HG03108 (cell line): ENCODE data around the gene ABI1.

Experiments used
- ATAC-seq: cut with Tn5 transposase; IDR thresholded peaks from one replicate; pipeline ENCODE4 v1.9.1; 2021; ENCODE audit warnings: moderate library complexity; ENCODE audit not compliant: unreplicated experiment

Gene ABI1

GRCh38 chr10:26855186-26855585, 5.6 kb downstream of the ABI1 start:
- ATAC-seq, result no peak

- no peak for ATAC-seq
Measured at GRCh38 chr10:26854524-26854923, 6.2 kb downstream of the ABI1 start.

- ATAC-seq, result no peak
Measured at GRCh38 chr10:26844396-26844975, 16.3 kb downstream of the ABI1 start.

GRCh38 chr10:26843736-26844135, 17.0 kb downstream of the ABI1 start:
- ATAC-seq, result no peak

GRCh38 chr10:26841733-26842317, 18.9 kb downstream of the ABI1 start:
- ATAC-seq, result no peak

- no peak for ATAC-seq
Measured at GRCh38 chr10:26840938-26841732, 19.6 kb downstream of the ABI1 start.

- ATAC-seq, result no peak
Measured at GRCh38 chr10:26839966-26840627, 20.7 kb downstream of the ABI1 start.

- ATAC-seq, result no peak
Measured at GRCh38 chr10:26837139-26837538, 23.6 kb downstream of the ABI1 start.

- ATAC-seq, result no peak
Measured at GRCh38 chr10:26835025-26835424, 25.7 kb downstream of the ABI1 start.

- ATAC-seq, result no peak
Measured at GRCh38 chr10:26832960-26833359, 27.8 kb downstream of the ABI1 start.

GRCh38 chr10:26831936-26832335, 28.8 kb downstream of the ABI1 start:
- no peak for ATAC-seq

GRCh38 chr10:26829810-26830515, 30.8 kb downstream of the ABI1 start:
- no peak for ATAC-seq

- ATAC-seq, result no peak
Measured at GRCh38 chr10:26824015-26824690, 36.6 kb downstream of the ABI1 start.

GRCh38 chr10:26821699-26822570, 38.8 kb downstream of the ABI1 start:
- no peak for ATAC-seq

GRCh38 chr10:26815500-26815899, 45.3 kb downstream of the ABI1 start:
- ATAC-seq, result no peak

GRCh38 chr10:26810435-26811026, 50.2 kb downstream of the ABI1 start:
- no peak for ATAC-seq

- ATAC-seq, result no peak
Measured at GRCh38 chr10:26809973-26810372, 50.8 kb downstream of the ABI1 start.

- ATAC-seq, result no peak
Measured at GRCh38 chr10:26807532-26807931, 53.2 kb downstream of the ABI1 start.

GRCh38 chr10:26806557-26806956, 54.2 kb downstream of the ABI1 start:
- no peak for ATAC-seq
